Vagina (tissue), 2 donors: ENCODE results near the gene CUX1.

ENCODE experiments used
- CTCF ChIP-seq, 3 experiments: fragments of 450-650 bp in 2 of 3; fragments of 200-600 bp in 1 of 3; sonication (generic) in 1 of 3; IDR thresholded peaks; one replicate each; pipeline ENCODE4 v1.5.1; 2017 to 2019; ENCODE audit warnings: antibody characterized with exemption in 3 of 3, mild to moderate bottlenecking in 2 of 3, moderate library complexity in 2 of 3
- POLR2AphosphoS5 ChIP-seq, 2 donors: sonication (generic); formaldehyde crosslinking; IDR thresholded peaks; one replicate each; pipeline ENCODE4 v1.9.0; 2017; ENCODE audit warnings: antibody characterized with exemption in 2 of 2, mild to moderate bottlenecking in 2 of 2, low read depth in 1 of 2; ENCODE audit not compliant: insufficient read depth in 1 of 2

- no peak for TF ChIP-seq POLR2AphosphoS5 (IDR thresholded peaks at IDR 0.05; ENCODE audit: insufficient read depth in 1 of 2, low read depth in 1 of 2)
- no peak for TF ChIP-seq CTCF (IDR thresholded peaks at IDR 0.05)
Observed at GRCh38 chr7:102061354-102061945, 244.0 kb downstream of the CUX1 start.
